Calu3 (cell line): ENCODE results near the gene LRRC32. TPM values are rescaled to one million over a fixed set of nuclear protein-coding genes. Genes with fewer than 3 reads are reported as not detected.

Experiments
- BruUV-seq: library from RNA; stranded (reverse); fragments of 400-500 nt; replicated peaks from 2 replicates; lab custom pipeline; 2021; lab: Mats Ljungman, UMichigan
- CTCF ChIA-PET: fragments of 300-600 bp; sonication (Branson Sonifier 250); formaldehyde crosslinking; loops from one replicate; lab custom pipeline; 2022; ENCODE audit warnings: antibody characterized with exemption; lab: Charles Lee
- DNase-seq: peaks from one replicate; pipeline ENCODE4 v3.0.0; 2022
- H3K27ac Mint-ChIP-seq: one replicate; pipeline ENCODE4 v1.8.0; 2022; ENCODE audit warnings: mixed read lengths; ENCODE audit not compliant: unreplicated experiment
- H3K27me3 Mint-ChIP-seq: one replicate; pipeline ENCODE4 v1.8.0; 2022; ENCODE audit warnings: mixed read lengths; ENCODE audit not compliant: unreplicated experiment
- H3K36me3 Mint-ChIP-seq: one replicate; pipeline ENCODE4 v1.8.0; 2022; ENCODE audit warnings: mild to moderate bottlenecking, moderate library complexity, mixed read lengths; ENCODE audit not compliant: insufficient read depth, unreplicated experiment
- H3K4me1 Mint-ChIP-seq: one replicate; pipeline ENCODE4 v1.8.0; 2022; ENCODE audit warnings: mild to moderate bottlenecking, low read depth, mixed read lengths; ENCODE audit not compliant: unreplicated experiment
- H3K4me3 Mint-ChIP-seq: one replicate; pipeline ENCODE4 v1.8.0; 2022; ENCODE audit warnings: mild to moderate bottlenecking, low read depth, moderate library complexity, mixed read lengths; ENCODE audit not compliant: unreplicated experiment
- H3K9me3 Mint-ChIP-seq: one replicate; pipeline ENCODE4 v1.8.0; 2022; ENCODE audit warnings: low read depth, mixed read lengths; ENCODE audit not compliant: unreplicated experiment
- intact Hi-C: fragments of 100-400 bp; cut with micrococcal nuclease; formaldehyde crosslinking; loops from one replicate; pipeline ENCODE4 v1.10.0; 2022; ENCODE audit not compliant: unreplicated experiment
- total RNA-seq: library from RNA; stranded (reverse); gene quantifications from 2 replicates; pipeline ENCODE4 v1.2.3, GENCODE V29; 2022
- TF ChIP-seq, protein P1 (sequence below): fragments of 200-600 bp; IDR thresholded peaks from one replicate; pipeline ENCODE4 v1.8.0; 2022; ENCODE audit warnings: antibody characterized with exemption; ENCODE audit not compliant: unreplicated experiment

Gene LRRC32
- total RNA-seq, 1 experiment from 2014 or later, result not detected

DNA sequence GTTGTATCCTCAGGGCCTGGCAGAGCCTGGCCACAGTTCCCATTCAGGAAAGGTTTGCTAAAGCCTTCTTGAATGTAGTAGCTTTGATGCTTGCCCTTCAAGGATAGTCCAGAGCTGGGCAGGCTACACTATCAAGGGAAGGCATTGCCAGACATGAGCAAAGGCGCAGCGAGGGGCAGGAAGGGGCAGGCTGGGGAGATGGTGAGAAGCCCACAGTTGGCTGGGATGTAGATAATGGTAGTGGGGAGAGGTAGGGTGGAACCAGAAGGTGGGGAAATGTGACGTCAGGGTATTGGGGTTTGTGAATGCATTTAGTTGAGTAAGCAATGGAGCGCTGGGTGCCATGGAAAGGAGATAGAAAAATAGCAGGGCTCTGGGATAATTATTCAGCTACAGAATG, 28.6 kb downstream of the LRRC32 start:
- H3K36me3 Mint-ChIP-seq, result no peaks in the 10 kb centered on the region
- no peaks in the 10 kb centered on the region for H3K9me3 Mint-ChIP-seq
- intact Hi-C loops, result no loop called here
- BruUV-seq, result no TSS peak
- H3K4me3 Mint-ChIP-seq, result no peak overlapping the region
- TF ChIP-seq, protein P1, sequence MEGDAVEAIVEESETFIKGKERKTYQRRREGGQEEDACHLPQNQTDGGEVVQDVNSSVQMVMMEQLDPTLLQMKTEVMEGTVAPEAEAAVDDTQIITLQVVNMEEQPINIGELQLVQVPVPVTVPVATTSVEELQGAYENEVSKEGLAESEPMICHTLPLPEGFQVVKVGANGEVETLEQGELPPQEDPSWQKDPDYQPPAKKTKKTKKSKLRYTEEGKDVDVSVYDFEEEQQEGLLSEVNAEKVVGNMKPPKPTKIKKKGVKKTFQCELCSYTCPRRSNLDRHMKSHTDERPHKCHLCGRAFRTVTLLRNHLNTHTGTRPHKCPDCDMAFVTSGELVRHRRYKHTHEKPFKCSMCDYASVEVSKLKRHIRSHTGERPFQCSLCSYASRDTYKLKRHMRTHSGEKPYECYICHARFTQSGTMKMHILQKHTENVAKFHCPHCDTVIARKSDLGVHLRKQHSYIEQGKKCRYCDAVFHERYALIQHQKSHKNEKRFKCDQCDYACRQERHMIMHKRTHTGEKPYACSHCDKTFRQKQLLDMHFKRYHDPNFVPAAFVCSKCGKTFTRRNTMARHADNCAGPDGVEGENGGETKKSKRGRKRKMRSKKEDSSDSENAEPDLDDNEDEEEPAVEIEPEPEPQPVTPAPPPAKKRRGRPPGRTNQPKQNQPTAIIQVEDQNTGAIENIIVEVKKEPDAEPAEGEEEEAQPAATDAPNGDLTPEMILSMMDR, result no peak
- CTCF ChIA-PET, result no interaction called here
- no peak overlapping the region for H3K27ac Mint-ChIP-seq
- no peak for DNase-seq
- H3K27me3 Mint-ChIP-seq, result peaks cover 99% of the 10 kb centered on the region
- H3K4me1 Mint-ChIP-seq, result no peaks in the 10 kb centered on the region

DNA sequence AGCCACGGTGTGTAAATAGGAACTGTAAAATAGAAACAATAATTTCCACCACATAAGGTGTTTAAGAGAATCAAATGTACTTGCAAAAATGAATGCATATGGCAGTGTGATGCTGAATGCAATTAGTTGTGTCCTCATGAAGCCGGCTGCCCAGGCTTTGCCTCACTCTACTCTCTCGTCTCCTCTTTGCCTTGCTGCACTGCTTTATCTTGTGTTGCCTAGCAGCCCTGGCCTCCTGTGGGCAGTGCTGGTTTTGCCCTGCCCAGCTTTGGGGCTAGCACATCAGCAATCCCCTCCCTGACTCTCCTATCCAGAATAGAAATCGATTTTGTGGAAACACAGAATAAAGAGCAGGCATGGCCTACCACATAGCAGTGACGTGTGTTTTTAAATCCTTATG, 30.0 kb downstream of the LRRC32 start:
- Mint-ChIP-seq H3K4me1 (no peaks in the 10 kb centered on the region), H3K36me3 (no peaks in the 10 kb centered on the region), H3K27ac (no peak overlapping the region), H3K4me3 (no peak overlapping the region), H3K27me3 (peaks cover 99% of the 10 kb centered on the region), H3K9me3 (no peaks in the 10 kb centered on the region)
- TF ChIP-seq, protein P1, result no peak
- BruUV-seq, result no TSS peak
- CTCF ChIA-PET, result no interaction called here
- intact Hi-C loops, result no loop called here
- no peak for DNase-seq

DNA sequence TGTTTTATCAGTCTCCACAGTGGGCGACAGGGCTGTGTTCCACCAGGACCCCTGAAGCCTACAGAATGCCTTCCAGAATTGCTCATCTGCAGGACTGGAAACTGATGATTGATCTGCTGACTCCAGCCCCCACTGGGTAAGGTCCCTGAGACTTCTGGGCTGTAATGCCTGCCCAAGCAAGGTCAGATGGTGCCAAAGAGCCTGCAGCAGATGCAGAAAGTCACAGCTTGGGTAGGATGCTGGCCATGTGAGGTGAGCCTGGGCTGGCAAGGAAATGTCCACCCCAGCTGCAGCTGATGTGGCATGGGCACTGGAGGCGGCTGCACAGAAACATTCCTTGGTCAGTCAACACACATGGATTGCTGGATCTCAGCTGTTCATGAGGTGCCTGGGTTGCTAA, 30.9 kb downstream of the LRRC32 start:
- no peaks in the 10 kb centered on the region for H3K4me1 Mint-ChIP-seq
- no peak overlapping the region for H3K27ac Mint-ChIP-seq
- TF ChIP-seq, protein P1, result no peak
- H3K9me3 Mint-ChIP-seq, result no peaks in the 10 kb centered on the region
- DNase-seq, result no peak
- CTCF ChIA-PET, result no interaction called here
- H3K4me3 Mint-ChIP-seq, result no peak overlapping the region
- intact Hi-C loops, result no loop called here
- no TSS peak for BruUV-seq
- H3K27me3 Mint-ChIP-seq, result peaks cover 99% of the 10 kb centered on the region
- no peaks in the 10 kb centered on the region for H3K36me3 Mint-ChIP-seq

DNA sequence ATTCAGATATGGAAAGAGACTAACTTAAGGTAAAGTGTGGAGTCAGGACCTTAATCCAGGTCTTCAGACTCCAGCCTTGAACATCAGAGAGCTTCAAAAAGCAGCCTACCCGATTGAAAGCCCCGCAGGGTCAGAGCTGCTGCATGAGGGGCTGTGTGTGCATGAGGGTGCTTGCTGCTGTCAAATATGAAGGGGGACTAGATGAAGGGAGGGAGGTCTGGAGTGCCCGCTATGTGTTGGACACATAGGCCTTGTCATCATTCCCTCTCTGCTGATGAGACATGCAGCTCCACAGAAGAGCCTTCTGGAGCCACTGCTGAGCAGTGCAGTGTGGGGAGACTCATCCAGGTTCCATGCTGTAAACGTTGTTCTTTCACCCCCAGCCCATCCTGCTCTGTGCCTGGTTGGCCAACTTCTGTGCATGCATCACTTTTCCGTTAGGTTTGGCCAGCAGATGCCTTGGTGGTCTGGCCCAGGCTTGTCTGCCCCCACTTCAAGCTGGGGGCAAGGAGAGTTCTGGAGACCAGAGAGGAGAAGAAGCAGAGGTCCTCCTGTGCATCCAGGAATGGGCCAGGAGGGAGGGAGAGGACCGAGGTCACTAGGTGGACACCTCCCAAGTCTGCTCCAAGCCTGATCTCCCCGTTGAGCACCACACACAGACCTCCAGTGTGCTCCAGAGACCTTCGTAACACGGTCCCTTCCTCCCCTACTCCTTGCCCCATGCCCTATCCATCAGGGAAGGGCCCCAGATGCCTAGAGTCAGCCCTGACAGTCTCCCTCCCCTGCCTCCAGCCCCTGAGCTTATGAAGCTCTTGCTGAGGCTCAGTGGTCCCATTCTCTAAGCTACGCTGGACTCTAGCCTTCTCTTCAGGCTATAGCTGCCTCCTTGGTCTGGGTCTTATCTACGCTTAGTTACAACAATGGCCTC, 32.0 kb downstream of the LRRC32 start:
- intact Hi-C loops, result no loop called here
- Mint-ChIP-seq H3K36me3 (no peaks in the 10 kb centered on the region), H3K9me3 (no peaks in the 10 kb centered on the region), H3K4me1 (no peaks in the 10 kb centered on the region), H3K27ac (no peak overlapping the region), H3K27me3 (peaks cover 99% of the 10 kb centered on the region), H3K4me3 (no peak overlapping the region)
- CTCF ChIA-PET, result no interaction called here
- BruUV-seq, result no TSS peak
- no peak for DNase-seq
- TF ChIP-seq, protein P1, result no peak
